IMR-90 (cell line): ENCODE measurements around the gene C17orf107. TPM values are rescaled to one million over a fixed set of nuclear protein-coding genes. Genes with fewer than 3 reads are reported as not detected.

Source experiments
- ATAC-seq: fragments of 200-7000 bp; cut with Tn5 transposase; 2 replicates; pipeline ENCODE4 v1.9.1; 2020; ENCODE audit warnings: low read depth, mild to moderate bottlenecking, moderate library complexity
- BruUV-seq: library from RNA; stranded (reverse); fragments of 400-500 nt; replicated peaks from 2 replicates; lab custom pipeline; 2021; lab: Mats Ljungman, UMichigan
- CTCF ChIA-PET: fragments of 300-600 bp; formaldehyde crosslinking; extraction: SDS; loops from one replicate; lab custom pipeline; 2021; ENCODE audit warnings: antibody characterized with exemption; lab: Yijun Ruan, JAX
- POLR2A ChIA-PET: fragments of 300-600 bp; sonication (Branson Sonifier 250); formaldehyde crosslinking; loops from one replicate; lab custom pipeline; 2022; ENCODE audit warnings: antibody characterized with exemption; ENCODE audit not compliant: unreplicated experiment; lab: Charles Lee
- DNase-seq: peaks from one replicate; pipeline ENCODE4 v3.0.0; 2013
- H2AFZ ChIP-seq: replicated peaks from 2 replicates; pipeline ENCODE3; 2013; ENCODE audit warnings: low read length, mild to moderate bottlenecking; ENCODE audit not compliant: poor library complexity
- H2AK5ac ChIP-seq: 2 replicates; pipeline ENCODE4 v1.6.1; 2013; ENCODE audit warnings: low read depth, low read length, inconsistent platforms
- H2AK9ac ChIP-seq: replicated peaks from 2 replicates; pipeline ENCODE3; 2013; ENCODE audit warnings: mild to moderate bottlenecking, low read depth, low read length, moderate library complexity; ENCODE audit not compliant: poor library complexity
- H2BK120ac ChIP-seq: 2 replicates; pipeline ENCODE4 v1.6.1; 2013; ENCODE audit warnings: low read depth, low read length, inconsistent platforms
- H2BK15ac ChIP-seq: 3 replicates; pipeline ENCODE4 v1.6.1; 2013; ENCODE audit warnings: low read depth, low read length, inconsistent platforms
- H2BK20ac ChIP-seq: 2 replicates; pipeline ENCODE4 v1.6.1; 2013; ENCODE audit warnings: low read depth, mild to moderate bottlenecking, inconsistent platforms, low read length, moderate library complexity
- H2BK5ac ChIP-seq: 2 replicates; pipeline ENCODE4 v1.6.1; 2013; ENCODE audit warnings: mild to moderate bottlenecking, low read depth, low read length, inconsistent platforms; ENCODE audit not compliant: poor library complexity, severe bottlenecking
- H3K14ac ChIP-seq: replicated peaks from 2 replicates; pipeline ENCODE4 v1.6.1; 2013; ENCODE audit warnings: low read depth, low read length, inconsistent platforms
- H3K18ac ChIP-seq: 2 replicates; pipeline ENCODE4 v1.6.1; 2013; ENCODE audit warnings: low read depth, low read length, control low read depth
- H3K23ac ChIP-seq: 2 replicates; pipeline ENCODE4 v1.6.1; 2013; ENCODE audit warnings: low read depth, low read length, inconsistent platforms
- H3K27ac ChIP-seq: 2 replicates; pipeline ENCODE4 v1.5.1; 2013; ENCODE audit warnings: mild to moderate bottlenecking, control low read depth, low read length; ENCODE audit not compliant: insufficient read depth
- H3K27me3 ChIP-seq: 2 replicates; pipeline ENCODE4 v1.6.1; 2013; ENCODE audit warnings: low read length; ENCODE audit not compliant: control insufficient read depth, insufficient read depth
- H3K36me3 ChIP-seq: 2 replicates; pipeline ENCODE4 v1.6.1; 2013; ENCODE audit warnings: low read length, mixed read lengths; ENCODE audit not compliant: control insufficient read depth, insufficient read depth
- H3K4ac ChIP-seq: 2 replicates; pipeline ENCODE4 v1.6.1; 2013; ENCODE audit warnings: low read depth, low read length, inconsistent platforms
- H3K4me1 ChIP-seq: 2 replicates; pipeline ENCODE4 v1.6.1; 2013; ENCODE audit warnings: low read length, mixed read lengths; ENCODE audit not compliant: control insufficient read depth, insufficient read depth
- H3K4me2 ChIP-seq: 2 replicates; pipeline ENCODE4 v1.6.1; 2013; ENCODE audit warnings: low read depth, mild to moderate bottlenecking, control low read depth, low read length, moderate library complexity
- H3K4me3 ChIP-seq: 2 replicates; pipeline ENCODE4 v1.5.1; 2013; ENCODE audit warnings: low read depth, mild to moderate bottlenecking, control low read depth, low read length, moderate library complexity; ENCODE audit not compliant: insufficient read depth
- H3K56ac ChIP-seq: 2 replicates; pipeline ENCODE4 v1.6.1; 2013; ENCODE audit warnings: low read length, inconsistent platforms; ENCODE audit not compliant: insufficient read depth; ENCODE audit errors: extremely low read depth
- H3K79me1 ChIP-seq, 2 experiments: 2 replicates each; pipeline ENCODE4 v1.6.1; 2013; ENCODE audit warnings: low read length in 2 of 2, inconsistent platforms in 1 of 2, low read depth in 1 of 2
- H3K9ac ChIP-seq: 2 replicates; pipeline ENCODE4 v1.6.1; 2013; ENCODE audit warnings: low read depth, low read length, control low read depth
- H3K9me1 ChIP-seq: 2 replicates; pipeline ENCODE4 v1.6.1; 2013; ENCODE audit warnings: low read length, inconsistent platforms; ENCODE audit not compliant: insufficient read depth
- H3K9me3 ChIP-seq: 2 replicates; pipeline ENCODE4 v1.6.1; 2013; ENCODE audit warnings: low read length; ENCODE audit not compliant: control insufficient read depth, insufficient read depth
- H4K20me1 ChIP-seq: 2 replicates; pipeline ENCODE4 v1.6.1; 2013; ENCODE audit warnings: low read length, inconsistent platforms; ENCODE audit not compliant: insufficient read depth
- H4K5ac ChIP-seq: 2 replicates; pipeline ENCODE4 v1.6.1; 2013; ENCODE audit warnings: mild to moderate bottlenecking, low read depth, low read length, control low read depth
- H4K8ac ChIP-seq, 2 experiments: 2 replicates each; pipeline ENCODE4 v1.6.1; 2013; ENCODE audit warnings: low read depth in 2 of 2, low read length in 2 of 2, control low read depth in 1 of 2, inconsistent platforms in 1 of 2
- H4K91ac ChIP-seq: 2 replicates; pipeline ENCODE4 v1.6.1; 2013; ENCODE audit warnings: low read depth, low read length, inconsistent platforms; ENCODE audit not compliant: insufficient read depth
- CEBPB ChIP-seq: IDR thresholded peaks from 2 replicates; pipeline ENCODE4 v1.6.1; 2012; ENCODE audit warnings: low read depth, low read length, improper control_type of control experiment
- CHD1 ChIP-seq: IDR thresholded peaks from 2 replicates; pipeline ENCODE4 v1.6.1; 2012; ENCODE audit warnings: low read depth, low read length, improper control_type of control experiment
- CTCF ChIP-seq: conservative IDR thresholded peaks from 2 replicates; pipeline ENCODE4 v1.5.1; 2012; ENCODE audit warnings: mild to moderate bottlenecking, low read depth, low read length, improper control_type of control experiment
- ELK1 ChIP-seq: fragments of 150-350 bp; IDR thresholded peaks from 2 replicates; pipeline ENCODE4 v1.6.1; 2016; ENCODE audit warnings: low read depth, mild to moderate bottlenecking, low read length, moderate library complexity, borderline replicate concordance
- MXI1 ChIP-seq: IDR thresholded peaks from 2 replicates; pipeline ENCODE4 v1.6.1; 2012; ENCODE audit warnings: low read depth, mild to moderate bottlenecking, low read length, moderate library complexity, borderline replicate concordance
- NFE2L2 ChIP-seq: fragments of 150-350 bp; IDR thresholded peaks from 2 replicates; pipeline ENCODE4 v1.6.1; 2016; ENCODE audit warnings: low read depth, mild to moderate bottlenecking, low read length
- RCOR1 ChIP-seq: IDR thresholded peaks from 2 replicates; pipeline ENCODE4 v1.6.1; 2012; ENCODE audit warnings: mild to moderate bottlenecking, low read length, improper control_type of control experiment; ENCODE audit not compliant: insufficient replicate concordance
- RFX5 ChIP-seq: IDR thresholded peaks from 2 replicates; pipeline ENCODE4 v1.8.0; 2012; ENCODE audit warnings: low read depth, mild to moderate bottlenecking, low read length, moderate library complexity
- SMC3 ChIP-seq: fragments of 150-350 bp; IDR thresholded peaks from 2 replicates; pipeline ENCODE4 v1.6.1; 2016; ENCODE audit warnings: low read depth, mild to moderate bottlenecking, antibody characterized with exemption, low read length, moderate library complexity
- WGBS, 2 experiments: methylation state at CpG; one replicate each; pipeline versions ENCODE4 v1.1.5 to v1.1.7; 2013; ENCODE audit warnings: missing lambda C conversion rate in 2 of 2; ENCODE audit not compliant: insufficient read length in 1 of 2; ENCODE audit errors: extremely low coverage in 2 of 2; 5-methylcytosine and 5-hydroxymethylcytosine counted together
- dilution Hi-C: fragments of 300-500 bp; cut with HindIII; formaldehyde crosslinking; loops from one replicate; pipeline ENCODE4 v1.14.3; 2018; ENCODE audit warnings: low sequenced_read_pairs; ENCODE audit not compliant: unreplicated experiment
- in situ Hi-C: fragments of 300-500 bp; cut with MboI; formaldehyde crosslinking; loops from 3 replicates; pipeline ENCODE4 v1.14.3; 2019; ENCODE audit warnings: low sequenced_read_pairs, inconsistent platforms, mixed read lengths
- intact Hi-C: fragments of 100-400 bp; cut with micrococcal nuclease; formaldehyde crosslinking; loops from 2 replicates; pipeline ENCODE4 v1.10.0; 2022
- polyA plus RNA-seq, 3 experiments: library from polyadenylated mRNA; depleted of rRNA; stranded (reverse); fragments of >200 nt; gene quantifications; 2 replicates each; pipeline ENCODE4 v1.2.3, GENCODE V29; 2012; ENCODE audit warnings: low replicate concordance in 1 of 3
- total RNA-seq: library from RNA; depleted of rRNA; stranded (reverse); fragments of >200 nt; gene quantifications from 2 replicates; pipeline ENCODE4 v1.2.3, GENCODE V29; 2012

The C17orf107 gene
- total and polyA plus RNA-seq, 2 of the 4 experiments (the other 2 are of a cell fraction): 0.54 to 0.82 TPM

- TF ChIP-seq CTCF: no peak
Measured at GRCh38 chr17:4936436-4936835, 37.1 kb downstream of the C17orf107 start (continued).

GRCh38 chr17:4937553-4937952 lies 38.2 kb downstream of the C17orf107 start:
- no peak overlapping the region for H2BK120ac ChIP-seq
- no peaks in the 10 kb centered on the region for H3K27me3 ChIP-seq
- H3K4ac ChIP-seq: no peak overlapping the region
- no peak overlapping the region for H4K8ac ChIP-seq
- no peak overlapping the region for H3K56ac ChIP-seq
- no peak for DNase-seq
- H3K9me1 ChIP-seq: peaks cover 17% of the 10 kb centered on the region
- H4K5ac ChIP-seq: no peak overlapping the region
- peaks cover 13% of the 10 kb centered on the region; the same call in 1 of the 2 replicates for H4K20me1 ChIP-seq
- intact Hi-C loops: no loop called here
- TF ChIP-seq NFE2L2: no peak
- TF ChIP-seq RCOR1: no peak
- no peak for TF ChIP-seq CEBPB
- no peak for TF ChIP-seq ELK1
- TF ChIP-seq RFX5: no peak
- TF ChIP-seq SMC3: no peak
- TF ChIP-seq MXI1: no peak
- no peak for TF ChIP-seq CHD1
- in situ Hi-C loops: no loop called here
- no peak overlapping the region for H2AK9ac ChIP-seq
- H2BK15ac ChIP-seq: no peak overlapping the region
- no peak overlapping the region for H2BK20ac ChIP-seq
- H3K79me1 ChIP-seq: peaks cover 17 to 37% of the 10 kb centered on the region in 2 experiments; a peak in 3 of 4 replicates
- no peak overlapping the region for H3K4me3 ChIP-seq
- H4K91ac ChIP-seq: no peak overlapping the region
- no peak for ATAC-seq
- ChIA-PET POLR2A (no interaction called here), CTCF (no interaction called here)
- no peak overlapping the region for H2BK5ac ChIP-seq
- H3K27ac ChIP-seq: no peak overlapping the region
- no TSS peak for BruUV-seq
- no peak overlapping the region for H3K4me2 ChIP-seq
- H2AK5ac ChIP-seq: no peak overlapping the region
- no peak overlapping the region for H3K23ac ChIP-seq
- peaks cover 22% of the 10 kb centered on the region for H3K36me3 ChIP-seq
- H2AFZ ChIP-seq: no peak overlapping the region
- no peak overlapping the region for H3K14ac ChIP-seq
- dilution Hi-C loops: no loop called here
- 90% methylated on average over 2 of the region's 16 CpGs; no CpG with 5 or more reads in 1 of the 2 experiments for WGBS, 2 experiments
- no peak overlapping the region for H3K9ac ChIP-seq
- peaks cover 14% of the 10 kb centered on the region for H3K4me1 ChIP-seq
- H3K18ac ChIP-seq: no peak overlapping the region
- H3K9me3 ChIP-seq: no peaks in the 10 kb centered on the region
